Neural cell (in vitro differentiated cells): ENCODE results near the gene FOSL2. TPM values are rescaled to one million over a fixed set of nuclear protein-coding genes. Genes with fewer than 3 reads are reported as not detected.

Source experiments
- H2AFZ ChIP-seq: fragments of 200-600, 300-800 bp; sonication (generic), shearing (Covaris generic); 2 replicates; pipeline ENCODE4 v1.6.0; 2014; ENCODE audit warnings: low read depth, mild to moderate bottlenecking, antibody characterized with exemption, low read length, moderate library complexity
- H3F3A ChIP-seq: fragments of 200-600 bp; shearing (Covaris generic); 2 replicates; pipeline ENCODE4 v1.6.1; 2016; ENCODE audit warnings: mild to moderate bottlenecking, moderate library complexity, mixed read lengths, antibody characterized with exemption, low read length; ENCODE audit not compliant: insufficient read depth, poor library complexity, severe bottlenecking
- H3K27ac ChIP-seq: fragments of 200-600, 300-800 bp; sonication (generic), shearing (Covaris generic); 2 replicates; pipeline ENCODE4 v1.5.1; 2014; ENCODE audit warnings: mild to moderate bottlenecking, low read length, moderate library complexity
- H3K27me3 ChIP-seq: fragments of 300-800, 200-600 bp; sonication (generic), shearing (Covaris generic); 2 replicates; pipeline ENCODE4 v1.6.0; 2014; ENCODE audit warnings: mild to moderate bottlenecking, low read depth, low read length, moderate library complexity; ENCODE audit not compliant: insufficient read depth
- H3K36me3 ChIP-seq: fragments of 300-800, 200-600 bp; sonication (generic), shearing (Covaris generic); 2 replicates; pipeline ENCODE4 v1.5.1; 2014; ENCODE audit warnings: mild to moderate bottlenecking, antibody characterized with exemption, low read length, moderate library complexity; ENCODE audit not compliant: insufficient read depth
- H3K4me2 ChIP-seq: fragments of 300-800, 200-600 bp; sonication (generic), shearing (Covaris generic); 2 replicates; pipeline ENCODE4 v1.6.0; 2014; ENCODE audit warnings: mild to moderate bottlenecking, low read length
- H3K4me3 ChIP-seq: fragments of 300-800, 200-600 bp; sonication (generic), shearing (Covaris generic); 2 replicates; pipeline ENCODE4 v1.5.1; 2014; ENCODE audit warnings: mild to moderate bottlenecking, low read length, moderate library complexity
- H3K79me2 ChIP-seq: fragments of 200-600 bp; shearing (Covaris generic); replicated peaks from 2 replicates; pipeline ENCODE4 v1.6.0; 2014; ENCODE audit warnings: mild to moderate bottlenecking, low read length, moderate library complexity; ENCODE audit not compliant: insufficient read depth
- H3K9ac ChIP-seq: fragments of 300-800, 200-600 bp; sonication (generic), shearing (Covaris generic); 2 replicates; pipeline ENCODE4 v1.6.1; 2016; ENCODE audit warnings: mild to moderate bottlenecking, low read length, mixed read lengths
- H3K9me2 ChIP-seq: fragments of 200-600 bp; shearing (Covaris generic); 2 replicates; pipeline ENCODE4 v1.6.1; 2016; ENCODE audit warnings: mild to moderate bottlenecking, low read length, mixed read lengths; ENCODE audit not compliant: insufficient read depth
- H3K9me3 ChIP-seq: fragments of 200-600, 300-800 bp; sonication (generic), shearing (Covaris generic); 2 replicates; pipeline ENCODE4 v1.6.1; 2016; ENCODE audit warnings: mild to moderate bottlenecking, mixed run types, low read length, moderate library complexity, mixed read lengths
- H4K20me1 ChIP-seq: fragments of 200-600 bp; shearing (Covaris generic); 2 replicates; pipeline ENCODE4 v1.6.1; 2016; ENCODE audit warnings: mild to moderate bottlenecking, mixed run types; ENCODE audit not compliant: insufficient read depth
- CTCF ChIP-seq: fragments of 450-650 bp; IDR thresholded peaks from 2 replicates; pipeline ENCODE4 v1.5.1; 2014; ENCODE audit warnings: antibody characterized with exemption, mild to moderate bottlenecking, moderate library complexity; ENCODE audit not compliant: poor library complexity, severe bottlenecking
- EP300 ChIP-seq: fragments of 450-650 bp; conservative IDR thresholded peaks from 2 replicates; pipeline ENCODE4 v1.6.1; 2014; ENCODE audit warnings: antibody characterized with exemption, mild to moderate bottlenecking, moderate library complexity; ENCODE audit not compliant: poor library complexity, severe bottlenecking
- EZH2 ChIP-seq: fragments of 200-600, 300-800 bp; shearing (Covaris generic), sonication (generic); IDR thresholded peaks from 2 replicates; pipeline ENCODE4 v1.6.1; 2014; ENCODE audit warnings: antibody characterized with exemption, low read length, borderline replicate concordance, mild to moderate bottlenecking; ENCODE audit not compliant: insufficient read depth, poor library complexity, severe bottlenecking
- MXI1 ChIP-seq: fragments of 450-650 bp; conservative IDR thresholded peaks from 2 replicates; pipeline ENCODE4 v1.6.1; 2014; ENCODE audit warnings: antibody characterized with exemption, mild to moderate bottlenecking; ENCODE audit not compliant: poor library complexity, severe bottlenecking
- POLR2AphosphoS5 ChIP-seq: IDR thresholded peaks from 2 replicates; pipeline ENCODE4 v1.6.1; 2012
- RAD21 ChIP-seq: fragments of 450-650 bp; conservative IDR thresholded peaks from 2 replicates; pipeline ENCODE4 v1.6.1; 2014; ENCODE audit warnings: antibody characterized with exemption, mild to moderate bottlenecking, moderate library complexity
- REST ChIP-seq: IDR thresholded peaks from 2 replicates; pipeline ENCODE4 v1.6.1; 2012; ENCODE audit warnings: borderline replicate concordance
- SMC3 ChIP-seq: fragments of 450-650 bp; conservative IDR thresholded peaks from 2 replicates; pipeline ENCODE4 v1.6.1; 2014; ENCODE audit warnings: antibody characterized with exemption, mild to moderate bottlenecking, moderate library complexity; ENCODE audit not compliant: poor library complexity
- TAF1 ChIP-seq: IDR thresholded peaks from 2 replicates; pipeline ENCODE4 v1.6.1; 2012; ENCODE audit warnings: low read depth
- polyA plus RNA-seq: library from polyadenylated mRNA; depleted of rRNA; stranded (reverse); fragments of >200 nt; gene quantifications from 2 replicates; pipeline ENCODE4 v1.2.3, GENCODE V29; 2014

The FOSL2 gene
- polyA plus RNA-seq, 1 donor from 2014 or later: 2.8 TPM

GRCh38 chr2:28362991-28363521 is 29.6 kb upstream of the FOSL2 start:
- Histone ChIP-seq H2AFZ (no peak overlapping the region), H3K27me3 (no peaks in the 10 kb centered on the region), H3K9me2 (no peaks in the 10 kb centered on the region), H3K4me3 (no peak overlapping the region), H3F3A (no peaks in the 10 kb centered on the region), H3K4me2 (no peak overlapping the region), H4K20me1 (no peaks in the 10 kb centered on the region), H3K27ac (no peak overlapping the region), H3K36me3 (no peaks in the 10 kb centered on the region), H3K79me2 (no peaks in the 10 kb centered on the region), H3K9me3 (no peaks in the 10 kb centered on the region), H3K9ac (no peak overlapping the region)
- TF ChIP-seq MXI1 (no peak), TAF1 (no peak), EZH2 (no peak), CTCF (no peak), EP300 (no peak), SMC3 (no peak)

- Histone ChIP-seq H2AFZ (no peak overlapping the region), H3K9me2 (no peaks in the 10 kb centered on the region), H3K79me2 (no peaks in the 10 kb centered on the region), H3K4me2 (no peak overlapping the region), H3K27me3 (no peaks in the 10 kb centered on the region), H3K36me3 (no peaks in the 10 kb centered on the region), H3F3A (no peaks in the 10 kb centered on the region), H4K20me1 (no peaks in the 10 kb centered on the region), H3K4me3 (no peak overlapping the region), H3K27ac (no peak overlapping the region), H3K9me3 (no peaks in the 10 kb centered on the region), H3K9ac (no peak overlapping the region)
- TF ChIP-seq EP300 (no peak), REST (no peak), TAF1 (no peak), POLR2AphosphoS5 (no peak), MXI1 (no peak), SMC3 (no peak), EZH2 (no peak), CTCF (no peak), RAD21 (no peak)
These were observed 28.9 kb upstream of the FOSL2 start for GRCh38 chr2:28363686-28364280.
